Spleen (tissue), 7 donors: ENCODE measurements around the gene DYRK1A.

Source experiments
- CTCF ChIP-seq, 11 experiments: fragments of 200-600 bp in 7 of 11; fragments of 450-650 bp in 4 of 11; sonication (generic) in 4 of 11; IDR thresholded peaks in 8 of 11; conservative IDR thresholded peaks in 3 of 11; 1 replicate in 7 of 11; 2 replicates in 4 of 11; pipeline versions ENCODE4 v1.4.0 to v1.8.0; 2016 to 2021; ENCODE audit warnings: antibody characterized with exemption in 11 of 11, inconsistent platforms in 4 of 11, mild to moderate bottlenecking in 1 of 11
- POLR2A ChIP-seq, 3 donors: fragments of 450-650 bp; IDR thresholded peaks; one replicate each; pipeline ENCODE4 v1.5.1; 2017; ENCODE audit warnings: antibody characterized with exemption in 3 of 3, mild to moderate bottlenecking in 1 of 3
- POLR2AphosphoS5 ChIP-seq, 3 donors: sonication (generic); formaldehyde crosslinking; IDR thresholded peaks; one replicate each; pipeline ENCODE4 v1.5.1; 2017; ENCODE audit warnings: antibody characterized with exemption in 3 of 3
- donor health status: DM: no; HTN: no; CAD: no; lungs with moderate emphysema.
- donor health status: DM: no; HTN: no; CAD: no.
- donor health status: DM: no; HTN: no; CAD: no.

- TF ChIP-seq CTCF (IDR thresholded peaks at IDR 0.05 in 8 of 11, conservative IDR thresholded peaks at IDR 0.05 in 3 of 11) (no peak), POLR2A (IDR thresholded peaks at IDR 0.05) (no peak), POLR2AphosphoS5 (IDR thresholded peaks at IDR 0.05) (no peak)
These were observed 95.7 kb downstream of the DYRK1A start for GRCh38 chr21:37462087-37462861.
